Cardiac muscle cell (in vitro differentiated cells and primary cell): ENCODE measurements around the gene OR8J3. TPM values are rescaled to one million over a fixed set of nuclear protein-coding genes. Genes with fewer than 3 reads are reported as not detected.

Experiments used
- DNase-seq, 2 donors: peaks; one replicate each; pipeline versions ENCODE4 v3.0.0 to v3.0.0-alpha.2; 2010 to 2017; ENCODE audit warnings: low read depth in 1 of 2, low spot score in 1 of 2
- H3K27ac ChIP-seq: fragments of 200-600 bp; sonication (generic); 2 replicates; pipeline ENCODE4 v1.5.1; 2016
- H3K27me3 ChIP-seq: fragments of 200-600 bp; sonication (generic); 2 replicates; pipeline ENCODE4 v1.6.0; 2016; ENCODE audit warnings: control low read depth
- H3K36me3 ChIP-seq: fragments of 200-600 bp; sonication (generic); 2 replicates; pipeline ENCODE4 v1.5.1; 2016; ENCODE audit warnings: control low read depth
- H3K4me1 ChIP-seq: fragments of 200-600 bp; sonication (generic); 2 replicates; pipeline ENCODE4 v1.8.1; 2017; ENCODE audit warnings: low read depth, mild to moderate bottlenecking, mixed run types
- H3K4me3 ChIP-seq: fragments of 200-600 bp; sonication (generic); 2 replicates; pipeline ENCODE4 v1.5.1; 2016; ENCODE audit warnings: mild to moderate bottlenecking
- H3K9me3 ChIP-seq: fragments of 200-600 bp; sonication (generic); 2 replicates; pipeline ENCODE4 v1.5.1; 2017; ENCODE audit warnings: low read depth, mild to moderate bottlenecking, control low read depth
- CTCF ChIP-seq: IDR thresholded peaks from 2 replicates; pipeline ENCODE4 v1.5.1; 2012; ENCODE audit warnings: low read depth, mild to moderate bottlenecking, low read length
- polyA plus RNA-seq: library from polyadenylated mRNA; unstranded; fragments of >200 nt; fragmentation: Nextera tagmentation; extraction: Ambion mirVana; gene quantifications from 2 replicates; pipeline ENCODE4 v1.2.1, GENCODE V29; 2016
- total RNA-seq: library from RNA; depleted of rRNA; stranded (reverse); fragments of >200 nt; gene quantifications from 2 replicates; pipeline ENCODE4 v1.2.3, GENCODE V29; 2016

Gene OR8J3
- total and polyA plus RNA-seq, 2 experiments from 2014 or later: not detected

DNA sequence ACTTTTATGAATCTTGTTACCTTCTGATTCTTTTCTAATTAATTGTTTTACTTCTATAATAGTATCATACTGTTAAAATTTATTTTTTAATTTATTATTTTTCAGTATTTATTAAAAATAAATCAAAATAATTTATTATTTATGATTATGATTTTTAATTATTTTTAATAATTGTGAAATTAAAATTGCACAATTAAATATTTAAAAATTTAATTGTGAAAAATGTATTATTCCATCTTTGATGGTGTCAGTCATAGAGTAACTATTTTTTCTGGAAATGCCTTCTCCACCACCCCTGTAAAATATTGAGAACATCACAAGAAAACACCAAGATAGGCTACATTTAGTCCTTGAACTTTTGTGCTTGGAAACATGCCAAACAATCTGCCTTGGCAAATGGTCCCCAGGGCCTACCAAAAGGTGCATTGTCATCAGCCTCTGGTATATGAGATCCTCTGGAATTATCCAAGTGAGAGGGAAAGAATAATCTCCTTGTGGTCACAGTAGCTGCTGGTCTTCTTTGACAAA, 36.7 kb downstream of the OR8J3 start, which contains the start of gene OR8H2:
Gene OR8H2 (plus strand): TSS at position 478 of the 528 bp plus-strand sequence. CDS start 1,356 bp downstream, outside the sequence.
- H3K4me1 ChIP-seq: no peaks in the 10 kb centered on the region
- no peaks in the 10 kb centered on the region for H3K36me3 ChIP-seq
- H3K4me3 ChIP-seq: no peak within 1 kb of the TSS
- H3K27ac ChIP-seq: no peak within 1 kb of the TSS
- TF ChIP-seq CTCF: no peak
- H3K9me3 ChIP-seq: no peaks in the 10 kb centered on the region
- no peak for DNase-seq
- no peaks in the 10 kb centered on the region for H3K27me3 ChIP-seq

GRCh38 chr11:56093008-56093407, 47.0 kb downstream of the OR8J3 start, which contains the start of gene OR8I2:
TSS of gene OR8I2 (plus strand) at chr11:56093308. CDS start at chr11:56093308, 0 bp downstream.
- Histone ChIP-seq H3K4me3 (no peak within 1 kb of the TSS), H3K27ac (no peak within 1 kb of the TSS), H3K27me3 (no peaks in the 10 kb centered on the region), H3K36me3 (no peaks in the 10 kb centered on the region), H3K4me1 (no peaks in the 10 kb centered on the region), H3K9me3 (no peaks in the 10 kb centered on the region)
- DNase-seq: no peak
- TF ChIP-seq CTCF: no peak

- no peaks in the 10 kb centered on the region for H3K4me1 ChIP-seq
- TF ChIP-seq CTCF: no peak
- no peak overlapping the region for H3K27ac ChIP-seq
- no peaks in the 10 kb centered on the region for H3K36me3 ChIP-seq
- no peaks in the 10 kb centered on the region for H3K9me3 ChIP-seq
- no peak for DNase-seq
- no peaks in the 10 kb centered on the region for H3K27me3 ChIP-seq
- no peak overlapping the region for H3K4me3 ChIP-seq
Observed at GRCh38 chr11:56089697-56090096, 50.3 kb downstream of the OR8J3 start.

Other genes with a start within 250 kb of the OR8J3 start
- gene OR5W2, start 225.6 kb downstream of the OR8J3 start, total RNA-seq: not detected in 2 replicates
- not detected in 2 replicates for gene OR5W2, start 225.6 kb downstream of the OR8J3 start, polyA plus RNA-seq
- gene OR5I1, start 203.8 kb downstream of the OR8J3 start, total RNA-seq: not detected in 2 replicates
- not detected in 2 replicates for gene OR5I1, start 203.8 kb downstream of the OR8J3 start, polyA plus RNA-seq
- not detected in 2 replicates for gene OR10AG1, start 170.3 kb downstream of the OR8J3 start, total RNA-seq
- gene OR10AG1, start 170.3 kb downstream of the OR8J3 start, polyA plus RNA-seq: not detected in 2 replicates
- gene OR5F1, start 145.6 kb downstream of the OR8J3 start, total RNA-seq: not detected in 2 replicates
- not detected in 2 replicates for gene OR5F1, start 145.6 kb downstream of the OR8J3 start, polyA plus RNA-seq
- gene OR5AS1, start 112.5 kb downstream of the OR8J3 start, total RNA-seq: not detected in 2 replicates
- not detected in 2 replicates for gene OR5AS1, start 112.5 kb downstream of the OR8J3 start, polyA plus RNA-seq
- gene OR8I2, start 46.9 kb downstream of the OR8J3 start, total RNA-seq: not detected in 2 replicates
- gene OR8I2, start 46.9 kb downstream of the OR8J3 start, polyA plus RNA-seq: not detected in 2 replicates
- not detected in 2 replicates for gene OR8H2, start 36.5 kb downstream of the OR8J3 start, total RNA-seq
- not detected in 2 replicates for gene OR8H2, start 36.5 kb downstream of the OR8J3 start, polyA plus RNA-seq
- gene OR8H3, start 17.8 kb downstream of the OR8J3 start, total RNA-seq: not detected in 2 replicates
- not detected in 2 replicates for gene OR8H3, start 17.8 kb downstream of the OR8J3 start, polyA plus RNA-seq
- gene OR8K5, start 20.1 kb upstream of the OR8J3 start, total RNA-seq: not detected in 2 replicates
- gene OR8K5, start 20.1 kb upstream of the OR8J3 start, polyA plus RNA-seq: not detected in 2 replicates
- not detected in 2 replicates for gene OR5J2, start 36.4 kb upstream of the OR8J3 start, total RNA-seq
- gene OR5J2, start 36.4 kb upstream of the OR8J3 start, polyA plus RNA-seq: not detected in 2 replicates
- not detected in 2 replicates for gene OR5T2, start 94.1 kb upstream of the OR8J3 start, total RNA-seq
- gene OR5T2, start 94.1 kb upstream of the OR8J3 start, polyA plus RNA-seq: not detected in 2 replicates
- not detected in 2 replicates for gene OR5T3, start 112.1 kb upstream of the OR8J3 start, total RNA-seq
- gene OR5T3, start 112.1 kb upstream of the OR8J3 start, polyA plus RNA-seq: not detected in 2 replicates
- not detected in 2 replicates for gene OR5T1, start 134.0 kb upstream of the OR8J3 start, total RNA-seq
- not detected in 2 replicates for gene OR5T1, start 134.0 kb upstream of the OR8J3 start, polyA plus RNA-seq
- not detected in 2 replicates for gene OR8H1, start 152.1 kb upstream of the OR8J3 start, total RNA-seq
- gene OR8H1, start 152.1 kb upstream of the OR8J3 start, polyA plus RNA-seq: not detected in 2 replicates
- not detected in 2 replicates for gene OR8K3, start 174.9 kb upstream of the OR8J3 start, total RNA-seq
- gene OR8K3, start 174.9 kb upstream of the OR8J3 start, polyA plus RNA-seq: not detected in 2 replicates
- not detected in 2 replicates for gene OR8K1, start 205.8 kb upstream of the OR8J3 start, total RNA-seq
- not detected in 2 replicates for gene OR8K1, start 205.8 kb upstream of the OR8J3 start, polyA plus RNA-seq
- gene OR8J1, start 214.1 kb upstream of the OR8J3 start, total RNA-seq: not detected in 2 replicates
- gene OR8J1, start 214.1 kb upstream of the OR8J3 start, polyA plus RNA-seq: not detected in 2 replicates
- gene OR8U1, start 235.4 kb upstream of the OR8J3 start, total RNA-seq: not detected in 2 replicates
- gene OR8U1, start 235.4 kb upstream of the OR8J3 start, polyA plus RNA-seq: not detected in 2 replicates